Activated CD4-positive, alpha-beta T cell treated with anti-CD3 and anti-CD28 coated beads for 36 hours (primary cell): ENCODE data around the gene RBM44. TPM values are rescaled to one million over a fixed set of nuclear protein-coding genes. Genes with fewer than 3 reads are reported as not detected.

Source experiments
- ATAC-seq: fragments of 200-7000 bp; cut with Tn5 transposase; one replicate; pipeline ENCODE4 v1.10.0; 2021; ENCODE audit warnings: mild to moderate bottlenecking, moderate library complexity
- CTCF ChIA-PET: fragments of 350-600 bp; sonication (Branson Sonifier 250); formaldehyde crosslinking; loops from one replicate; lab custom pipeline; 2021; ENCODE audit warnings: antibody characterized with exemption; lab: Charles Lee
- POLR2A ChIA-PET: fragments of 350-600 bp; sonication (Branson Sonifier 250); formaldehyde crosslinking; loops from one replicate; lab custom pipeline; 2021; ENCODE audit warnings: antibody characterized with exemption, inconsistent platforms; lab: Charles Lee
- DNase-seq: peaks from one replicate; pipeline ENCODE4 v3.0.0-alpha.2; 2020
- H3K27ac Mint-ChIP-seq: one replicate; pipeline ENCODE4 v1.8.0; 2021; ENCODE audit warnings: mixed read lengths
- H3K27me3 Mint-ChIP-seq: one replicate; pipeline ENCODE4 v1.8.0; 2021; ENCODE audit warnings: mixed read lengths
- H3K36me3 Mint-ChIP-seq: one replicate; pipeline ENCODE4 v1.8.0; 2021; ENCODE audit warnings: low read depth, mixed read lengths
- H3K4me1 Mint-ChIP-seq: one replicate; pipeline ENCODE4 v1.8.0; 2021; ENCODE audit warnings: mixed read lengths
- H3K4me3 Mint-ChIP-seq: one replicate; pipeline ENCODE4 v1.8.0; 2021; ENCODE audit warnings: mild to moderate bottlenecking, moderate library complexity, mixed read lengths
- H3K9me3 Mint-ChIP-seq: one replicate; pipeline ENCODE4 v1.8.0; 2021; ENCODE audit warnings: low read depth, mixed read lengths
- intact Hi-C, 2 experiments: fragments of 100-400 bp; cut with DNase I in 1 of 2; cut with micrococcal nuclease in 1 of 2; formaldehyde crosslinking; loops; one replicate each; pipeline versions ENCODE4 v1.14.2 to v1.15.1; 2022 to 2024; cut with DNase I, micrococcal nuclease
- total RNA-seq, 2 experiments: library from RNA; stranded (reverse); gene quantifications; one replicate each; pipeline ENCODE4 v1.2.3, GENCODE V29; 2021

Gene RBM44
- total RNA-seq, 2 experiments from 2014 or later = 0.94 to 1.4 TPM

DNA sequence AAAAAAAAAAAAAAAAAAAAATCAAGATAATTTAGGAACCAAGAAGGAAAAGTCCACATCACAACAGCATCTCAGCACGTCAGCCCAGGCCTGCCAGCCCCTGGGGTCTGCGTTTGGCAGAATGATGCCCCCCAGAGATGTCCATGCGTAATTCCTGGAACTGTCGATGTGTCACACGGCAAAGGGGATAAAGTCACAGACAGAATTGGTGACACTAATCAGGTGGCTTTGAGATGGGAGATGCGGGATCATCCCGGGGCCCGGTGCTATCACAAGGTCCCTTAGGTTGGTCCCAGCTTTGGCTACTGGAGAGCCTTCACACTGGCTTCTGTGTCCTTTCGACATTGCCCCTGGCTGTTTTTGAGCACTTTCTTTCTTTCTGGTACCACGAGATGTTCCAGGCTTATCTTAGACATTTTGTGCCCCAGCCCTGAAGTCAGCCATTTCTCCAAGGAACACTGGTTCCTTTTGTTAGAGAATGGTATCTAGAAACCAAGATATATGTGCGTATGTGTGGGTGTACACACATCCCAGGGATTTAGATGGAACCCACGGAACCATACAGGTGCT, 81.5 kb downstream of the RBM44 start:
- CTCF ChIA-PET = no interaction called here

DNA sequence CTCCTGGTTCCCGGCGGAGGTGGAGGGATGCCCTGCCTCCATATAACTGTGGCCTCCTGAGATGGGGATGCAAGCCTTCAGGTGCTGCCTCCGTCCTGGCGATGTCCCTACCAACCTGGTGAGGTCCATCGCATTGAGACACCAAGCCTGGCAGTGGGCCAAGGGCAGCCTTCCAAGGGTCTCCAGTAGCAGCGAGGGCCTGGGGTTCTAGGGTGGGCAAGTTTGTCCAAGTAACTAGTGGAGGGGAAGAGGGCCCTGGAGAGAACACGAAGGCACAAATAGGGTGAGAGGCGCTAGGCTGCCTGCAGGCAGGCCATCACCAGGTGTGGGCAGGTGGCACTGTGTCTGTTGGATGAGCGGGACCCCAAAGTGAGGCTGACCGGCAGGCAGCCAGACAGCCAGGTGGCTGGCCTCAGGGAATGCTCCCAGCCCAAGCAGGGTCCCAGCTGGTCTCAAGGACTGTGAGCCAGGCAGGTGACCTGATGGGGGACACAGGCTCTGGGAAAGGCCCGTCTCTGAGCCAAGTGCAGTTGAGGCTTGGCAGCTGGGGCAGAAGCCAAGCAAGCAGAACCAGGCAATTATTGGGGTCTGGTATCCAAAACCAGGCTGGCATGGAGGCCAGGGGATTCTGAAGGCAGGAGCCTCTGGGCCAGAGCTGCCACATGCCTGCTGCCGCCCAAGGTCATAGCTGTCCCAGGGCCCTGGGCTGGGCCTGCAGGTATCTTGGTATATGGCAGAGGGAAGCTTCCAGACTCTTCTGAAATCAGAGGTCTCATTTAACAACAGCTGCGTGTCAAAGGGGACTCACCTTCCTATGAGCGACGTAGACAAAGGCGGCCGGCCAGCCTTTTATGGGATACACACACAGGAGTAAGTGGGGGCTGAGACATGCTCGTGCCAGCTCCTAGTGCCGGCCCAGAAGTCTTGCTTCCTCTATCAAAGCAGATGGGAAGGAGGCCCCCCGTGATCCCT, 84.2 kb downstream of the RBM44 start:
- intact Hi-C loops = no loop called here
- Mint-ChIP-seq H3K4me1 (no peaks in the 10 kb centered on the region), H3K9me3 (no peaks in the 10 kb centered on the region), H3K36me3 (no peaks in the 10 kb centered on the region), H3K27ac (no peak overlapping the region), H3K4me3 (no peak overlapping the region), H3K27me3 (no peaks in the 10 kb centered on the region)
- ATAC-seq (no peak), DNase-seq (no peak)
- ChIA-PET POLR2A (interaction anchor here (0.6 kb wide), 1 partner anchor 320 kb away, joined by 3 read pairs; no protein-coding TSS in a partner anchor), CTCF (interaction anchor here (0.5 kb wide), 1 partner anchor 88 kb away, joined by 3 read pairs; no protein-coding TSS in a partner anchor)

More for the DNA sequence above, 81.5 kb downstream of the RBM44 start:
- DNase-seq (no peak), ATAC-seq (no peak)
- intact Hi-C loops = loop anchor here in 1 of 2 experiments (5.0 kb wide), 1 partner anchor 1273 kb away; no protein-coding TSS in a partner anchor
- Mint-ChIP-seq H3K27ac (no peak overlapping the region), H3K9me3 (no peaks in the 10 kb centered on the region), H3K36me3 (no peaks in the 10 kb centered on the region), H3K4me1 (no peaks in the 10 kb centered on the region), H3K27me3 (no peaks in the 10 kb centered on the region), H3K4me3 (no peak overlapping the region)
- POLR2A ChIA-PET = no interaction called here

DNA sequence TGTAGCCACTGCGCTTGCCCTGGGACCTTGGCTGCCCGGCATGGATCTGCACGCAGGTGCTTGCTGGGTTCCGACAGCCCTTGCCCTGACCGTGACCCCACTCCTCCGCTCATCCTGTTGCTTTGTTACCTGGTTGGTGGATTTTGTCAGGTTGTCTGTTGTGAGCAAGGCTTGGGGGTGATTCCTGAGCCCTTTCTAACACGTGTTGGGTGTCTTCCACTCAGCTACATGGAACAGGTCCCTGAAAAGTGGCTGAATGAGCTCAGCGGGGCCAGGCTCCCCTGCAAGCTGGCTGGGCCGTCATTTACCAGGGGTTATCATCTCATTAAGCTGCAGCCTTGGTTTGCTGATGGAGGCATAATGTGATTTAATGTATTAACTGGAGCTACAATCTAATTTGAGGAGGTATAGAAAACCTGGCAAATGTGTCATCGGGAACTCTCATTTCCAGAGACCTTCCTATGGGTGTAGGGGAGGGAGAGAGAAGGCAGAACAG, 85.4 kb downstream of the RBM44 start:
- Mint-ChIP-seq H3K4me1 (no peaks in the 10 kb centered on the region), H3K9me3 (no peaks in the 10 kb centered on the region), H3K36me3 (no peaks in the 10 kb centered on the region), H3K4me3 (no peak overlapping the region), H3K27me3 (no peaks in the 10 kb centered on the region), H3K27ac (no peak overlapping the region)
- intact Hi-C loops = no loop called here
- no peak for DNase-seq
- ChIA-PET CTCF (interaction anchor here (0.9 kb wide), 1 partner anchor 11 kb away, joined by 3 read pairs; no protein-coding TSS in a partner anchor), POLR2A (no interaction called here)
- no peak for ATAC-seq

DNA sequence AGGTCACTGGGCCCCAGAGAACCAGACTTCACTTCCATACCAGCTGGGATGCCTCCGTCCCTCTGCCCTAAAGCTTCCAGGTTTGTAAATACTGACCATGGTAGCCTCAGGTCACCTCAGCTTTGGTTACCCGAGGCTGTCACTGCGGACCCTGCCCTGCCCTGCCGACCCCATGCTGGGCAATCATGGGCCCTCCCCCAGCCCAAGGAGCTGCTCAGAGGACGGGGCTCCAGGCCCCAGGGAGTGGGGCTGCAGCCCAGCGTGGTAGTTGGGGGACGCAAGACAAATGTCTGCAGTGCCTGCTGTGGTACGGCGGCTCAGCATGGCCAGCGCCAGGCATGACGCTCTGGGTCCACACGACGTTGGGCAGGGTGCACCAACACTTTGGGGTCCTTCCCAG, 86.1 kb downstream of the RBM44 start:
- intact Hi-C loops = no loop called here
- Mint-ChIP-seq H3K27ac (no peak overlapping the region), H3K4me1 (no peaks in the 10 kb centered on the region), H3K4me3 (no peak overlapping the region), H3K27me3 (no peaks in the 10 kb centered on the region), H3K9me3 (no peaks in the 10 kb centered on the region), H3K36me3 (no peaks in the 10 kb centered on the region)
- POLR2A ChIA-PET = no interaction called here
- DNase-seq (no peak), ATAC-seq (no peak)
- CTCF ChIA-PET = interaction anchor here (0.9 kb wide), 1 partner anchor 12 kb away, joined by 3 read pairs; no protein-coding TSS in a partner anchor

DNA sequence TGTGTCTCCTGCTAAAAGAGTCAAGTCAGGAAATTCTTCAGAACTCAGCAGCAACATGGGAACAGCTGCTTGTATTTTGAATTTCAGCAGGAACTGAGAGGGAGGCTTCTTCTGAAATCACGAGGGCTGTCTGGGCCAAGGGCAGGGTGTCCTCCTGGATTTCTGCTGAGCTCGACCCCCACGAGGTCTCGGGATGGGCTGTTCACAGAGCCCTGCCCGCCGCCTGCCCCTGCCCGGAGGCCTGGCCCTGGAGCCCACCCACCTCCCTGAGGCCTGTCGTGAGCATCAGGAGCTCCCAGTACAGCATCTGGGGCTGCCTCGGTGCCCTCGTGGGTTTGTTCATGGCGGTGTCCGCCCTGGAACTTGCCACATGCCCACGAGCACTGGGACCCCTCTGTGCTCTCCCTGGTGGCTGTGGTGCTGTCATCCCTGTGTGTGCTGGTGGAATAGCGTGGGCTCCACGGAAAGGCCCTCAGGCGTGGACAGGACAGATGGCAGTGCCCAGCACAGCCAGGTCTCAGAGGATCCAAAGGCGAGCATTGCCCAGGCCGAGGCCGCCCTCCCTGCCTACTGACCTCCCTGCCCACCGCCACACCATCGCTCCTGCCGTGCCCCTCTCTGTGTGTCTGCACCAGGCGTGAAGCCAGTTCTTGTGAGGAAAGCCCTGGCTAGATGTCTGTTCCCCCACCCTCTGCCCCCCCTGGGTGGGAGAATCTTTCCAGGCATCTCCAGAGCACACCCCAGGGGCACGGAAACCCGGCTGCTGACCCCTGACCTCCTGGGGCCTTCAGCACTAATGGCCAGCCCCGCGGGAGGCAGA, 86.7 kb downstream of the RBM44 start:
- H3K4me1 Mint-ChIP-seq = no peaks in the 10 kb centered on the region
- H3K36me3 Mint-ChIP-seq = no peaks in the 10 kb centered on the region
- H3K4me3 Mint-ChIP-seq = no peak overlapping the region
- CTCF ChIA-PET = interaction anchor here (0.9 kb wide), 1 partner anchor 13 kb away, joined by 3 read pairs; no protein-coding TSS in a partner anchor
- no peaks in the 10 kb centered on the region for H3K9me3 Mint-ChIP-seq
- intact Hi-C loops = no loop called here
- no peak for ATAC-seq
- H3K27ac Mint-ChIP-seq = no peak overlapping the region
- no peak for DNase-seq
- POLR2A ChIA-PET = no interaction called here
- H3K27me3 Mint-ChIP-seq = no peaks in the 10 kb centered on the region

DNA sequence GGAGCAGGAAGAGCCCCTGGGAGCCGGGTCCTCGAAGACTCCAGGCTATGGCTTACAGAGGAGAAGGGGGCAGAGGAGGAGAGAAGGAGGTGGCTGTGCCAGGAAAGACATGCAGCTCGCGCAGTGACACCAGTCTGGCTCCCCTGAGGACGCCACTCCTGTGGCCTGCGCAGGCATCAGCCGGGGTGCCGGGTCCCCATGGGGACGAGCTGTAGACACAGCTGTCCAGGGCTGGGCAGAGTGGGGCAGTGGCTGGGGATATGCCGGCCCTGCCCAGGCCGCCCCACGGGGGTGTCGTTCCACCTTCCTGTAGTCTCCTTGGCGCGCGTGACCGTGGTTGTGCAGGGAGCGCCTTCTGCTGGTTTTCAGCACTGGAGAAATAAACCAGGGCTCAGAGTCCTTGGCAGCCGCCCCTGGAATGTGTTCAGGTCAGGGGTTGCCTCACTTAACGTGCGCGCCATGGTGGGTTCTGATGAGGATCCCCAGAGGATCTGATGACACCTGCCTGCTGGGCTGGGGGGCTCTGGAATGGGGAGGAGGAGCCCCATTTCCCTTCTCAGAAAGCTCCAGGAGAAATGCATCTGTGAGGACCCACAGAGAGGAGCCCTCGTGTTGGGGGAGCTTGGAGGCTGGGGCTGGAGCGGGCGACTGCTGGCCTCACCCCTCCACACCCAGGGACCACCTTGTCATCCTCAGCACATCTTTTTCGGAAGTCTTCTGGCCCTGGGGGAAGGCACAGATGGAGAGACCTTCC, 87.5 kb downstream of the RBM44 start:
- intact Hi-C loops = no loop called here
- H3K9me3 Mint-ChIP-seq = no peaks in the 10 kb centered on the region
- ChIA-PET CTCF (interaction anchor here (0.6 kb wide), 1 partner anchor 600 kb away, joined by 3 read pairs; no protein-coding TSS in a partner anchor), POLR2A (no interaction called here)
- ATAC-seq = no peak
- DNase-seq = no peak
- H3K36me3 Mint-ChIP-seq = no peaks in the 10 kb centered on the region
- no peak overlapping the region for H3K4me3 Mint-ChIP-seq
- no peaks in the 10 kb centered on the region for H3K27me3 Mint-ChIP-seq
- no peaks in the 10 kb centered on the region for H3K4me1 Mint-ChIP-seq
- no peak overlapping the region for H3K27ac Mint-ChIP-seq

DNA sequence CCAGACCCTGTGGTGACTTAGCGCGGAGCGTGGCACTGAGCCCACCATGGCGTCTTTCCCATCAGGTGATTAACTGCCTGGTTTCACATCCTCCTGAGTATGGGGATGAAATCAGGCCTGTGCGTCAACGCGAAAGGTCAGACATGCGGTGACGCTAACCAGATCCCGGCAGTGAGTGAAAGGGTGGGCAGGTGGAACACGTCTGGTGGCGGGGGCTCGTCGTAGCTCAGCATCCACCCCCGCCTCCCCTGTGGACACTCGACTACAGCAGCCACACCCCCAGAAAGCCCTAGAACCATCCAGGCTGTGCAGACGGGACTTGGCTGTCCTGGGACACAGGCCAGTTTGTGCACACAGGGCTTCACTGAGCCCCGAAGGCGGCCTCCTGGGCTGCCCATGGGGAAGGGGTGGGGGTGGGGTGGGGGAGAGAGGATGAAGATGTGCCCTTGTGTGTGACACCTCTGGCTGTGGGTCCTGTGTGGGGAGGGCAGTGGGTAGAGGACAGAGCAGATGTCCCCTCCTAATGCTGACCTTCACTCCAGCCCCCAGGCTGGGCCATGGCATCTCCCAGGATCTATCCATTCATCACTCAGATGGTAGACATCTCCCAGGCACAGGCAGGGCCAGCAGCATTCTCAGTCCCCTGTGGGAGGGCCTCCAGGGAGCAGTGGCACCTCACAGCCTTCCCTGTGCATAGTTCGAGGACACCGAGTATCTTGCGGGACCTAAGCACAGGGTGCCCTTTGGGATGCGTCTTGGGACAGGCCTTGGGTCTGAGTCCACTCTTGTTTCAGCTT, 88.3 kb downstream of the RBM44 start:
- H3K27me3 Mint-ChIP-seq = no peaks in the 10 kb centered on the region
- intact Hi-C loops = no loop called here
- H3K27ac Mint-ChIP-seq = no peak overlapping the region
- ATAC-seq = no peak
- DNase-seq = no peak
- H3K4me3 Mint-ChIP-seq = no peak overlapping the region
- H3K4me1 Mint-ChIP-seq = no peaks in the 10 kb centered on the region
- H3K36me3 Mint-ChIP-seq = no peaks in the 10 kb centered on the region
- ChIA-PET POLR2A (no interaction called here), CTCF (interaction anchor here (0.6 kb wide), 1 partner anchor 601 kb away, joined by 3 read pairs; no protein-coding TSS in a partner anchor)
- H3K9me3 Mint-ChIP-seq = no peaks in the 10 kb centered on the region

DNA sequence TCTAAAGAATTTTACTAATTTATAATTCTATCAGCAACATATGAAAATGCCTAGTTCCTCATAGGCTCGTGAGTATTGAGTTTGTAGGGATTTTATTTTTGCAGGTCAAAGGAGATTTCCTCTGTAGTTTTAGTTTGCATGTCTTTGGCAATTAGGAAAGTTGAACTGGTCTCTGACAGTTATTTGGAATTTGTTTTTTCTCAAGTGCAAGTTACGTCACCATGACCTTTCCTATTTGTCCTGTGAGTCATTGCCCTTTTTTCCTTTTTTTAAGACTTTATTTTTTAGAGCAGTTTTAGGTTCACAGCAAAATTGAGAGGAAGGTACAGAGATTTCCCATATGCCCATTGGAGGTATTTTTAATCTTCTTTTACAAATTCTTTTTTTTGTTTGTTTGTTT, 89.8 kb downstream of the RBM44 start:
- ChIA-PET POLR2A (no interaction called here), CTCF (no interaction called here)
- ATAC-seq (no peak), DNase-seq (no peak)
- no peak overlapping the region for H3K4me3 Mint-ChIP-seq
- no peaks in the 10 kb centered on the region for H3K36me3 Mint-ChIP-seq
- intact Hi-C loops = no loop called here
- no peaks in the 10 kb centered on the region for H3K9me3 Mint-ChIP-seq
- H3K27ac Mint-ChIP-seq = no peak overlapping the region
- H3K4me1 Mint-ChIP-seq = peaks cover 3% of the 10 kb centered on the region
- H3K27me3 Mint-ChIP-seq = no peaks in the 10 kb centered on the region

DNA sequence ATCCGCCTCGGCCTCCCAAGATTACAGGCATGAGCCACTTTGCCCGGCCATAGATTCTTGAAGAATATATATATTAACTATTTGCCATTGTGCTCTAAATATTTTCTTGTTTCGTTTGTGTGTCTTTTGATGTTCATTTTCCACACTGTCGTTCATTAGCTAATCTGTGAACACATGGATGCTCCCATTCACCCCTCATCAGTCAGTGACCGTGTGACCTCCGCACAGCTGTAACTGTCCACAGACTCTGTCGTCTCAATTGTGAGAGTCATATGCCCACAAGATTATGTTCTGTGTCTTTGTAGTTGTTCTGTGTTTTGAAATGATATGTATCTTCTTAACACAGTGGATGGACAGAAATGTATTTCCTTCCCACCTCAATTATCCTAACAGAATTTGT, 90.4 kb downstream of the RBM44 start:
- peaks cover 3% of the 10 kb centered on the region for H3K4me1 Mint-ChIP-seq
- intact Hi-C loops = no loop called here
- no peaks in the 10 kb centered on the region for H3K36me3 Mint-ChIP-seq
- ChIA-PET CTCF (no interaction called here), POLR2A (no interaction called here)
- H3K27me3 Mint-ChIP-seq = no peaks in the 10 kb centered on the region
- no peak for DNase-seq
- no peak overlapping the region for H3K4me3 Mint-ChIP-seq
- no peak for ATAC-seq
- H3K27ac Mint-ChIP-seq = no peak overlapping the region
- H3K9me3 Mint-ChIP-seq = no peaks in the 10 kb centered on the region

DNA sequence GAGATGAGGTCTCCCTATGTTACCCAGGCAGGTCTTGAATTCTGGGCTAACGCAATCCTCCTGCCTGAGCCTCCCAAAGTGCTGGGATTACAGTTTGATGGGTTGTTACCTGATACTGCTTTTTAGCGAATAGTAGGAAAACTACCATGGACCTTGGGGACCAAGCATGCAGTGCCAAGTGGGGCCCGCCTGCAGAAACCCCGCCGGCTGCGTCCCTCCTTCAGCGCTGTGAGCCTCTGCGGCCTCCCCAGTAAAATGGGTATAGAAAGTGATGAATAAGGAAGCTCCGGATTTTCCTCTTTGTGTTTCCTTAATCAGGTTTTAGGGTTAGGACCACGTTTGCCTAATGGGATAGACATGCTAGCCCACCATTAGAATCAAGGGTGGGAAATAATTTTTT, 91.2 kb downstream of the RBM44 start:
- H3K9me3 Mint-ChIP-seq = no peaks in the 10 kb centered on the region
- CTCF ChIA-PET = no interaction called here
- no peaks in the 10 kb centered on the region for H3K27me3 Mint-ChIP-seq
- H3K36me3 Mint-ChIP-seq = no peaks in the 10 kb centered on the region
- intact Hi-C loops = no loop called here
- ATAC-seq (no peak), DNase-seq (no peak)
- POLR2A ChIA-PET = no interaction called here
- H3K4me3 Mint-ChIP-seq = no peak overlapping the region
- H3K4me1 Mint-ChIP-seq = peaks cover 3% of the 10 kb centered on the region
- H3K27ac Mint-ChIP-seq = no peak overlapping the region
